Esophagus mucosa (tissue), 1 donor: ENCODE data around the gene NUDT10. TPM values are rescaled to one million over a fixed set of nuclear protein-coding genes. Genes with fewer than 3 reads are reported as not detected.
A peak's percentile ranks its signal among the peaks of the same experiment; 100 is the strongest.
"Not testable (repeated sequence)": the region's sequence is repeated elsewhere in the genome, so short reads cannot be mapped to it uniquely, and the experiment has no call there.

Experiments
- ATAC-seq: fragments of 200-7000 bp; cut with Tn5 transposase; one replicate; pipeline ENCODE4 v1.9.1; 2020
- total RNA-seq: library from RNA; stranded (reverse); gene quantifications from one replicate; pipeline ENCODE4 v1.2.4, GENCODE V29; 2023
- donor health status: DM: yes; HTN: yes; CAD: no.

Gene NUDT10
- total RNA-seq = not detected

GRCh38 chrX:51332188-51332942, at the start of gene NUDT10:
TSS of gene NUDT10 (plus strand) at chrX:51332822. CDS start at chrX:51332966, 144 bp downstream.
- peak; percentile 41 for ATAC-seq

GRCh38 chrX:51292421-51292820, 40.2 kb upstream of the NUDT10 start:
- no peak for ATAC-seq

GRCh38 chrX:51296138-51296537, 36.5 kb upstream of the NUDT10 start:
- ATAC-seq = no peak

- ATAC-seq = no peak
Measured at GRCh38 chrX:51316271-51316670, 16.4 kb upstream of the NUDT10 start.

- ATAC-seq = not testable (repeated sequence)
Measured at GRCh38 chrX:51332943-51333785, 542 bp downstream of the NUDT10 start.

GRCh38 chrX:51334276-51334675, 1.7 kb downstream of the NUDT10 start:
- no peak for ATAC-seq

- ATAC-seq = peak; percentile 64
Measured at GRCh38 chrX:51336584-51336983, 4.0 kb downstream of the NUDT10 start.

- no peak for ATAC-seq
Measured at GRCh38 chrX:51361251-51361650, 28.6 kb downstream of the NUDT10 start.

GRCh38 chrX:51376672-51377071, 44.0 kb downstream of the NUDT10 start:
- ATAC-seq = no peak

Other genes with a start within 250 kb of the NUDT10 start
- 0.96 TPM for gene NUDT11, start 163.8 kb downstream of the NUDT10 start, total RNA-seq